Measurements from ENCODE around the gene ABCA7. TPM values are rescaled to one million over a fixed set of nuclear protein-coding genes. Genes with fewer than 3 reads are reported as not detected.

The ABCA7 gene
- total and polyA plus RNA-seq, 2 of the 13 experiments (the other 11 are each of a cell fraction or from before 2014, with no cell fraction given): 4.4 to 32.4 TPM

GRCh38 chr19:1091544-1092175 is 51.8 kb downstream of the ABCA7 start (continued):
- TF ChIP-seq GRHL1 (CRISPR knock-in tag; conservative IDR thresholded peaks at IDR 0.05) (no peak), POLR2A (IDR thresholded peaks at IDR 0.05; ENCODE audit: insufficient read depth in 1 of 2, low read depth in 2 of 2, low read length in 2 of 2) (peak in 1 of 2 experiments; percentile 20; a peak in 1 of 4 replicates)

- Histone ChIP-seq H3K9ac (ENCODE audit: insufficient read depth, low read depth, low read length) (peak overlapping the region; percentile 92), H3K36me3 (replicated peaks in 1 of 2; ENCODE audit: control insufficient read depth in 1 of 2, insufficient read depth in 2 of 2, low read length in 2 of 2) (peaks cover 12 to 32% of the 10 kb centered on the region in 2 experiments), H3K4me3 (replicated peaks in 1 of 3; ENCODE audit: insufficient read depth in 1 of 3, low read depth in 2 of 3, low read length in 3 of 3) (peak overlapping the region; percentile 91 to 99 (median 97)), H3K9me3 (ENCODE audit: low read length) (no peaks in the 10 kb centered on the region), H3K4me2 (ENCODE audit: low read depth, low read length) (peak overlapping the region; percentile 89), H3K4me1 (ENCODE audit: insufficient read depth, low read length) (peaks cover 37% of the 10 kb centered on the region), H3K27ac (ENCODE audit: extremely low read length, insufficient read depth, low read length) (peak overlapping the region; percentile 57), H3K79me2 (ENCODE audit: insufficient read depth, low read length) (peaks cover 30% of the 10 kb centered on the region), H3K27me3 (ENCODE audit: control insufficient read depth in 1 of 2, insufficient read depth in 2 of 2, low read length in 2 of 2) (no peaks in the 10 kb centered on the region; a peak in 1 of 5 replicates), H2AFZ (ENCODE audit: low read length) (no peak overlapping the region), H4K20me1 (ENCODE audit: insufficient read depth, low read length) (peaks cover 16% of the 10 kb centered on the region)
- intact Hi-C loops (cut with micrococcal nuclease; ENCODE audit: unreplicated experiment): no loop called here
- 0 out of 2 replicates have a peak, but pooled peaks have one; percentile 28 for TF ChIP-seq ZNF235 (CRISPR knock-in tag; IDR thresholded peaks at IDR 0.05; ENCODE audit: borderline replicate concordance)
- TF ChIP-seq, protein P1, sequence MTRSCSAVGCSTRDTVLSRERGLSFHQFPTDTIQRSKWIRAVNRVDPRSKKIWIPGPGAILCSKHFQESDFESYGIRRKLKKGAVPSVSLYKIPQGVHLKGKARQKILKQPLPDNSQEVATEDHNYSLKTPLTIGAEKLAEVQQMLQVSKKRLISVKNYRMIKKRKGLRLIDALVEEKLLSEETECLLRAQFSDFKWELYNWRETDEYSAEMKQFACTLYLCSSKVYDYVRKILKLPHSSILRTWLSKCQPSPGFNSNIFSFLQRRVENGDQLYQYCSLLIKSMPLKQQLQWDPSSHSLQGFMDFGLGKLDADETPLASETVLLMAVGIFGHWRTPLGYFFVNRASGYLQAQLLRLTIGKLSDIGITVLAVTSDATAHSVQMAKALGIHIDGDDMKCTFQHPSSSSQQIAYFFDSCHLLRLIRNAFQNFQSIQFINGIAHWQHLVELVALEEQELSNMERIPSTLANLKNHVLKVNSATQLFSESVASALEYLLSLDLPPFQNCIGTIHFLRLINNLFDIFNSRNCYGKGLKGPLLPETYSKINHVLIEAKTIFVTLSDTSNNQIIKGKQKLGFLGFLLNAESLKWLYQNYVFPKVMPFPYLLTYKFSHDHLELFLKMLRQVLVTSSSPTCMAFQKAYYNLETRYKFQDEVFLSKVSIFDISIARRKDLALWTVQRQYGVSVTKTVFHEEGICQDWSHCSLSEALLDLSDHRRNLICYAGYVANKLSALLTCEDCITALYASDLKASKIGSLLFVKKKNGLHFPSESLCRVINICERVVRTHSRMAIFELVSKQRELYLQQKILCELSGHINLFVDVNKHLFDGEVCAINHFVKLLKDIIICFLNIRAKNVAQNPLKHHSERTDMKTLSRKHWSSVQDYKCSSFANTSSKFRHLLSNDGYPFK (CRISPR knock-in tag; IDR thresholded peaks at IDR 0.05; ENCODE audit: borderline replicate concordance): peak; percentile 5; the same call in 1 of the 2 replicates
- TF ChIP-seq PHF8 (CRISPR knock-in tag; IDR thresholded peaks at IDR 0.05): peak; percentile 5; the same call in 1 of the 2 replicates
- TF ChIP-seq, protein P2, sequence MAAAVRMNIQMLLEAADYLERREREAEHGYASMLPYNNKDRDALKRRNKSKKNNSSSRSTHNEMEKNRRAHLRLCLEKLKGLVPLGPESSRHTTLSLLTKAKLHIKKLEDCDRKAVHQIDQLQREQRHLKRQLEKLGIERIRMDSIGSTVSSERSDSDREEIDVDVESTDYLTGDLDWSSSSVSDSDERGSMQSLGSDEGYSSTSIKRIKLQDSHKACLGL (CRISPR knock-in tag; IDR thresholded peaks at IDR 0.05): peak; percentile 38; the same call in 1 of the 2 replicates
- TF ChIP-seq IKZF1 (IDR thresholded peaks at IDR 0.05): no peak
- TF ChIP-seq NONO (IDR thresholded peaks at IDR 0.05): no peak
- 0 out of 2 replicates have a peak, but pooled peaks have one; percentile 16 for TF ChIP-seq NONO (CRISPR knock-in tag; conservative IDR thresholded peaks at IDR 0.05)
- TF ChIP-seq, protein P3, sequence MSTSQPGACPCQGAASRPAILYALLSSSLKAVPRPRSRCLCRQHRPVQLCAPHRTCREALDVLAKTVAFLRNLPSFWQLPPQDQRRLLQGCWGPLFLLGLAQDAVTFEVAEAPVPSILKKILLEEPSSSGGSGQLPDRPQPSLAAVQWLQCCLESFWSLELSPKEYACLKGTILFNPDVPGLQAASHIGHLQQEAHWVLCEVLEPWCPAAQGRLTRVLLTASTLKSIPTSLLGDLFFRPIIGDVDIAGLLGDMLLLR (CRISPR knock-in tag; IDR thresholded peaks at IDR 0.05): 0 out of 2 replicates have a peak, but pooled peaks have one; percentile 19
- TF ChIP-seq, protein P4, sequence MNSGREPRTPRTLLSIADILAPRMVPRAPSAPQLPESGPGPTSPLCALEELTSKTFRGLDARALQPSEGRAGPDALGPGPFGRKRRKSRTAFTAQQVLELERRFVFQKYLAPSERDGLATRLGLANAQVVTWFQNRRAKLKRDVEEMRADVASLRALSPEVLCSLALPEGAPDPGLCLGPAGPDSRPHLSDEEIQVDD (CRISPR knock-in tag; IDR thresholded peaks at IDR 0.05; ENCODE audit: borderline replicate concordance): no peak
- no peak for ATAC-seq
- BruUV-seq (replicated peaks): no TSS peak
- in situ Hi-C loops (cut with HindIII; ENCODE audit: extremely low pct_ligation_motif_present, low pct_unique_long_range_greater_than_20kb): no loop called here
- 85% methylated on average over 15 of the region's 15 CpGs for WGBS (ENCODE audit: low lambda C conversion rate)
- DNase-seq (ENCODE audit: low spot score): no peak
- ChIA-PET CTCF (ENCODE audit: low intra/inter-chr PET ratio, low total read pairs) (no interaction called here), POLR2A (interaction anchor here (0.7 to 2.6 kb wide), 9 partner anchors 8 to 67 kb away, joined by 3 to 9 read pairs (median 4); partner anchors contain the start of gene CNN2)
- FAIRE-seq: no peak
Measured at GRCh38 chr19:1093330-1093729, 53.4 kb downstream of the ABCA7 start.

Measured in HepG2 (cell line).